SK-N-MC (cell line): ENCODE results near the gene MAML2.

ENCODE experiments used
- EZH2 ChIP-seq: fragments of 200-600 bp; sonication (generic); IDR thresholded peaks from one replicate; pipeline ENCODE4 v1.6.1; 2017; ENCODE audit warnings: antibody characterized with exemption
- FOXP2 ChIP-seq: optimal IDR thresholded peaks from 2 replicates; pipeline ENCODE3; 2011; ENCODE audit warnings: mild to moderate bottlenecking, moderate library complexity; ENCODE audit not compliant: insufficient read depth; ENCODE audit errors: extremely low read length, control extremely low read depth
- POLR2AphosphoS5 ChIP-seq: IDR thresholded peaks from 2 replicates; pipeline ENCODE4 v1.6.1; 2012; ENCODE audit warnings: mild to moderate bottlenecking, low read depth, low read length, borderline replicate concordance

DNA sequence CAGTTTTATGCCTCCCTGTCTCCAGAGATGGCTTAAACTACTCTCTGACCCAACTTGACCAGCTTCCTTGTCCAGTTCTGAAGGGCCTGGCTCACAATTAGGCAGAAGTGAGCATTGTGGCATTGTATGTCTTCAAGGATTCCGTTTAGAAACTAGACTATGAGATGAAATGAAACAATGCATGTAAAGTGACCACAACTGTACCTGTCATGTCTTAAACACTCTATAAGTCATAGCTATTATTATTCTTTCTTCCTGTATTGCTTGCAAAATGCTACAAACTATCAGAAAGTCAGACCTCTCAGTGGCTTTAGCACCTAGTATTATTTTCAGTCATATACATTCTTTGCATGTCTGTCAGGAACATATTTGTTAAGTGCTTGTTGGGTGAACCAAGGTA lies 291.2 kb downstream of the MAML2 start:
- TF ChIP-seq EZH2 (no peak), POLR2AphosphoS5 (no peak), FOXP2 (no peak)
